Jurkat, Clone E6-1 (cell line): Measurements from ENCODE around the gene HDGFL3.
"Not testable (repeated sequence)": the region's sequence is repeated elsewhere in the genome, so short reads cannot be mapped to it uniquely, and the experiment has no call there.

Experiments
- DNase-seq: peaks from one replicate; pipeline ENCODE4 v3.0.0-alpha.2; 2011; ENCODE audit warnings: low read depth, low spot score
- H3K4me3 ChIP-seq: 2 replicates; pipeline ENCODE4 v1.5.1; 2011; ENCODE audit warnings: mild to moderate bottlenecking, low read length, control low read depth, moderate library complexity

Gene HDGFL3

DNA sequence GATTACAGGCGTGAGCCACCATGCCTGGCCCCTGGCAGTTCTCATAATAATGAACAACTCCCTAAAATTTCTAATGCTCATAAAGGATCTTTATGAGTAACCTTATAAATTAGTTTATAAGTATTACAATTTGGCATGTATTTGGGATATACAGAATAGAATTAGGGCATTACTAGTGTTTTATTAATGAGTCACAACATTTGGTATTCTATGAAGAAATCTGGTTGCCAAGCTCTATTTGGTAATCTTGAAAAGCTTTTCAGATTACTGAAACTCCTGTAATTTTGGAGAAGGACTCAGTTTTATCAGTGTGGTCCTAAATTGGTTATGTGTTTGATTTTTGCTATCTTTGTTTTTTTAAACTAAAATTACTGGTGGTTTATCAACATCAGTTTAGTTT, 54.3 kb downstream of the HDGFL3 start:
- H3K4me3 ChIP-seq, result no peak overlapping the region
- DNase-seq, result no peak

DNA sequence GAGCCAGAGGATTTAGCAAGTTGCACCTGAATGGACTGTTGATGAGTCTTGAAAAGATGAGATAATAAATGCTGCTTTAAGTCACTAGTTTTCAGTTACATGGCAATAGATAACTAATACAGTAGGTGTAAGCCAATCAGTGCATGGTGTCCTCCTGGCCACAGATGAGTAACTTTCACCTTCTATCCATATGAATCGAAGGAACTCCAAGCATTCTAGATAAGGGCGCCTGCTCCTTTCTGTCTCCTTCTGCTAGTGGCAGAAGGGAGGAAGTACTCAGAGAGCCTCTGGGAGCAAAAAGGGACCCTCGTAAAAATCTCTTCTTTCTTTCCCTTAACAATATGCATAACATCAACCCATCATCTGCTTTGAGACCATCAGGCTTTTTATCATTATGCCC, 62.9 kb downstream of the HDGFL3 start:
- no peak overlapping the region for H3K4me3 ChIP-seq
- no peak for DNase-seq

DNA sequence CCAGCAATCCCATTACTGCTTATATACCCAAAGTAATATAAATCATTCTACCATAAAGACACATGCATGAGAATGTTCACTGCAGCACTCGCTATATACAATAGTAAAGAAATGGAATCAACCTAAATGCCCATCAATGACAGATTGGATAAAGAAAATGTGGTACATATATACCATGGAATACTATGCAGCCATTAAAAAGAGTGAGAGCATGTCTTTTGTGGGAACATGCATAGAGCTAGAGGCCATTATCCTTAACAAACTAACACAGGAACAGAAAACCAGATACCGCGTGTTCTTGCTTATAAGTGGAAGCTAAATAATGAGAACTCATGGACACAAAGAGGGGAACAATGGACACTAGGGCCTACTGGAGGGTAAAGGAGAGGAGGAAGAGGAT, 65.5 kb downstream of the HDGFL3 start:
- H3K4me3 ChIP-seq, DNase-seq: not testable (repeated sequence)

DNA sequence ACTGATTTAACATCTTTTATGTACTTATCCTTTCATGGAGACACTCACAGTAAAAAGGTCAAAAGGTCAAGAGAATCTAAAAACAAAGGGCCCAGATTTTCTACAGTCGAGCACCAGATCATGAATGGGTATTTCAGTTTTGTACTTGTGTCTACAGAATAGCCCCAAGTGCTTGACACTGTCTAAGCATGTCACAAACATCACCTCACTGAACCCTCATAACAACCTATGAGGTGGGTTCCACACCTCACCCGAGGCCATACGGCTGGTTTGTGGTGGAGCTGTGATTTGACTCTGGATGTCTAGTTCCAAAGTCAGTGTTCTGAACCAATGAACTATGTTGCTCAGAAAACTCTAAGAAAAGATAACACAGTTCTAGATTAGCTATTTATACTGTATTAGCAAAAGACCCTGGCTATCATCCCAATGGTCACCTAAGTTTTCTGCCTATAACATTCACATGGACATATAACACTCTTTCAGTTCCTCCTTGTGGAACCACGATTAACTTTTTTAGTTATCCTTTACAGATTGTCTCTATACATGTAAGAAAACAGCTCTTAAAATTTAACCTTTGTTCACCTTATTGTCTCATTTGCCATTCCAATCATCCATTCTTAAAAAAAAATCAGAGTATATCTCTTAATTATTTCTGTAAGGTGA, 74.6 kb downstream of the HDGFL3 start:
- DNase-seq, result no peak
- no peak overlapping the region for H3K4me3 ChIP-seq

DNA sequence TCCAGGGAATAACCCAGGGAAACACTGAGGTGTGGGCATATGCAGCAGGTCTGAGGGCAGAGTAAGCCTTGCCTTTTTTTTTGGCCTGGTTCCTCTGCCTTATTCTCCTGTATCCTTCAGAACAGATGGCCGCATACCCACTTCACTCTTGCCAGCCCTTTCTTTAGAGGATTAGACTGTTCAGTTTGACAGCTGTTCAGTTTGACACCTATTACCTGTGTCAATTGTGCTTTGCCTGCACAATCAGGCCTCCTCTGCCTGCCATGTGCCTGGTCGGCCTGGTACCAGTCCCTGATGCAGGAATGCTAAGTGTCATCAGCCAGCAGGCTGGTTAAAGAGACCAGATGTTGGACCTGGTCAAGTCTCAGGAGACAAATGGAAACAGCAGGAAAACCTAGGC, 77.8 kb downstream of the HDGFL3 start:
- no peak for DNase-seq
- H3K4me3 ChIP-seq, result no peak overlapping the region

DNA sequence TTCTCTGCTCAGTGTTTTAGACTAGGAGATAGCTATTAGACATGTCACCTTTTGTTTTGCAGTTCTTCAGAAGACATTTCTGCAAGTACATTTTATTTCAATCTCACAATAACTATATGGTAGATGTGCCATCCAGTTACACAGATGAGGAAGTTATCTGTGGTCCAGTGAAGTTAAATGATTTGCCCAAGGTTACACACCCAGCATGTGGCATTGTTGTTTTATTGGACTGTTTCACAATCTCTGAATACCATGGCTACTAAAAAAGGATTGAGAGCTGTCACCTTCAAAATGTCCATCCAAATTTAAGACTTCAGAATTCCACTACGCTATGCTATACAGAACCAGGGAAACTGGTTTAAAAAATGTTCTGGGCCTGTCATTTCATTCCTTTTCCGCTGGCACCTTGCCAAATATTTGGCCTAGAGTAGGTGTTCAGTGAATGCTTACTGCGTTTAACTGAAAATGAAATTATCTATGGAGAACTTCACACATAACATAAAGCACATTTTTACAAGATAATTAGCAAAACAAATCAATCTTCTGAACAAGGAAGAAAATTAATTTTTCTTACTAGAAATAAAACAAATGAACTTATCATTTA, 80.0 kb downstream of the HDGFL3 start:
- DNase-seq, result no peak
- H3K4me3 ChIP-seq, result no peak overlapping the region

DNA sequence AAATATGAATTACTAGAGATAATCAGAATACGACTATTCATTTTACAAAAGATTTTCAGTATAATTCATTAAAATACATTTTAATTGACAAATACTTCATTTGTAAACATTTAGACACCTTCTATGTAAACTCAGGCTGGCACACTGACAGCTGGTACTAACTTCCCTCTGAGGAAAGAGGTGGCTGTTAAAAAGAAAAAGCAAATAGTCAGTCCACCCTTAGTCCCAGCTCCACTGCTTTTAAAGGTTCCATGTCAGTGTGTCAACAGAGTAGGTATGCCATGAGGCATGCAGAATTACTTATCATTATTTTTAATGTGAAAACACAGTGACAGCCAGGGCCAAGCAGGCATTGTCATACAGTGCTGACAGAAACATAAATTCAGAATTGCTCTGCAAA, 84.1 kb downstream of the HDGFL3 start:
- H3K4me3 ChIP-seq, result no peak overlapping the region
- DNase-seq, result no peak

DNA sequence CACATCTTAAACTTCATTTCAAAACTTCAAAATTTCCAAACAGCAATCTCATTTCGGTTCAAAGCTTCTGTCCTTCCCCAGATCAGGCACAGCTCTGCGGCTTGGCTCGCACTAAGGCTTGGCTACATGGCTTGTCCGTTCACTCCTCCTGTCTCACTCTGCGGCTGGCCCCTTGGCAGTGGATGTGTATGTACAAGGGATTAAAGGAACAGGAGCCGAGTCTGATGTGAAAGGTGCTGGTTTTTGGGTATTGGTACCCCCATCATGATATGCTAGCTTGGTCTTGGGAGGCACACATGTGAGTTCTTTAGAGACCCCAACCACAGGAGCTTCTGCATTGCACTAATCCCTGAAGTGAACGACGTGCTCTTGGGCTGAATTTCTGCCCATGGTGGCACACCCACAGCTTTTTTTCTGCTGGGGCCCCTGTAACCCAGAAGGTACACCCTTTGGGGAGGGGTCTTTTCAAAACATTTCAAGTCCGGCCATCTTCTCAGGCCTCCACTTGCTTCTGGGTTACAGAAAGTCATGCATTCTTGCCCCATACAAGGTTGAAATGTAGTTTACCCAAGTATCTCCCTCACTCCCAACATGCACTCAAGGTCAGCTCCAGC, 87.5 kb downstream of the HDGFL3 start:
- H3K4me3 ChIP-seq, result no peak overlapping the region
- DNase-seq, result no peak

DNA sequence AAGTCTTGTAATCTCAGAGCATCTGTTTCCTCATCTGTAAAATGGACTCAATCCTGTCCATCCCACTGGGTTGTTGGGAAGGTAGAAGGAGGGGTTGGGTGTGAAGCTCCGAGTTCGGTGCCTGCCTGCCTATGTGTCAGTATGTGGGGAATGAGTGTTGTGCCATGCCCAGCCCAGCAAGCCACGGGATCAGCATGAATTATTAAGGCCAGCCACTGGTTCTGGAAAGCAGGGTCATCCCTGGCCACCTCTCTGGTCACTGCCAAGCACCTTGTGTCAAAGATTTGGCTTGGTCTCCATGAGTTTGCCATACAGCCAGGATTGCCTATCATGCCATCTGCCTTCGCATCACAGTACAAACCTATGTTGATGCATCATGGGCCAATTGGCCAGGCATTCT, 88.7 kb downstream of the HDGFL3 start:
- DNase-seq, result no peak

DNA sequence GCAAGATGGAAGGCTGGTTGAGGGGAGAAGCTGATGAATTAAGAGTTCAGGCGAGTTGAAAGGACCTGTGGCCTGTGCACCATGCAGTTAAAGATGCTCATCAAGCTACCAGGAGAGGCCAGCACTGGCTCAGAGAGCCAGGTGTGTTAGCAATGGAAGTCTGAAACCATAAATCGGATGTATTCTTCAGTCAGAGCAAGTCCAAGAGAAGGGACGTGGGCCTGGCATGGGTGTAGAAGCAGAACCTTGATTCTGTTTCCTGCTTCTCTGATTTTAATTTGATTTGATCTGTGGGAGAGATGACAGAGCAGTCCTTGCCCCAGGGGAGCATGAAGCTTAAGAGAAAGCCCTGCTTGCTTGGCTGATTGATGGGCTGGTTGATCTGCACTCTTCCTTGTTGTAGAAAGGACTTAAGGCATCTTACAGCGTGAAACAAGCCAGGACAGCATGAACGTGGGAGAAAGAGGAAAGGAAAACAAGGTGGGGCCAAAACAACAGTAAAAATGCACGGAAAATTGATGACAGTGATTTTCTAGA, 89.3 kb downstream of the HDGFL3 start:
- no peak overlapping the region for H3K4me3 ChIP-seq
- no peak for DNase-seq

More for the DNA sequence above, 88.7 kb downstream of the HDGFL3 start:
- H3K4me3 ChIP-seq, result no peak overlapping the region

DNA sequence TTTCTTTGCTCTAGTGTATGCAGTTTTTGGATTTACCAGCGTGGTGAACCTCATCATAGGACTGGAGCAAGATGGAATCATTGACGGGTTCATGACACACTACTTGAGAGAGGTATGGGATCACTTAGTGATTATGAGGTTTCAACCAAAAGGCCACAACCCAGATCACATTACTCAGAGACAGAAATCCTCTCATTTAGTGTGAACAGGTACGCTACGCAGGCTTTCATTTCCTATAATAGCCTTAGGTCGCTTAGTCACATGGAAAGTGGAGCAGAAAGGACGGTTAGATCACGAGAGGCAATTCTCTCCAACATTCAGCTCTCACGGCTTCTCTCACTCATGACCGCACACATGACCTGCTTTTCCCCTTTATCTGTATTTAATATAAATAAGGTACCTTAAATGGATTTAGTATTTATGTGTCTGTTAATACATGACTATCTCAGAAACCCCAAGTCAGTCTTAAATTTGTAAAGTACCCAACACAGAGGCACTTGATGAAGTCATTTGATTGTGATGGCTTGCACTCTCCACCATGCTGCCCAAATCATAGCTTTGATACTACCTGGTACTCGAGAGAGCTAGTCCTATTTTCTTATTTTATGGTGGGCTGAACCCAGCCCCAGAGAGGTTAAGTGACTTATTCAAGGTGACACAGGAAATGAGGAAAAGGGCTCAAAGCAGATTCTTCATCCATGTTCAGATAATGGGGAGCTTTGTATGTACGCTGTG, 91.6 kb downstream of the HDGFL3 start:
- H3K4me3 ChIP-seq, result no peak overlapping the region
- DNase-seq, result no peak

DNA sequence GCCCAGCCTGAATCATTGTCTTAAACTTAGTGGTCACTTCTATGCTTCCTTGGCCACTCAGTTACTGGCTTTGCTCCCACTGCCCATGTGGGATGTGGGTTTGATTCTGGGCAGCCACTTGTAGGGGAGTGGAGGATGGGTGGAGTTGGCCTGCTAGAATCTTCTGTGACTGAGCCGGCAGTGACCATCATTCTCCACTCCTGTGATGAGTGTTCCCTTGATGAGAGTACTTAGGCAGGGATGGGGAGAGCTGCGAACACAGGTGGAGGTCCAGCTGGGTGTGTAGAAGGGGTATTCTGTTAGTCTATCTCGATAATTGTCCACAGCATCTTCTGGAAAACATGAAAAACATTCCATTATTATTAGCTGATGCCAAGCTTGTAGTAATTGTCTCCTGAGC, 92.2 kb downstream of the HDGFL3 start:
- no peak overlapping the region for H3K4me3 ChIP-seq
- no peak for DNase-seq

DNA sequence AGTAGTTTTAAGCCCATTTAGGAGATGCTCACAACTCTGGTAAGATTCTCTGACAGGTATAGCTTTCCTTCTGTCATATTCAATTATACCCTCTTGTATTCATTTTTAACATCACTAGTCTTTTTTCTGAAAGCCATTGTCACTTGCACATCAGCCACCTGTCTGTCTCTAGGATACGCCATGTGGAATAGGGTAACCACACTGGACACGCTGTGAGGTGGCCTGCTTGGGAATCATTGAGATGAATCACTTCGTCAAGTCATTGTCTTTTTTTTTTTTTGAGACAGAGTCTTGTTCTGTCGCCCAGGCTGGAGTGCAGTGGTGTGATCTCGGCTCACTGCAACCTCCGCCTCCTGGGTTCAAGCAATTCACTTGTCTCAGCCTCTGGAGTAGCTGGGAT, 92.8 kb downstream of the HDGFL3 start:
- no peak for DNase-seq
- no peak overlapping the region for H3K4me3 ChIP-seq

DNA sequence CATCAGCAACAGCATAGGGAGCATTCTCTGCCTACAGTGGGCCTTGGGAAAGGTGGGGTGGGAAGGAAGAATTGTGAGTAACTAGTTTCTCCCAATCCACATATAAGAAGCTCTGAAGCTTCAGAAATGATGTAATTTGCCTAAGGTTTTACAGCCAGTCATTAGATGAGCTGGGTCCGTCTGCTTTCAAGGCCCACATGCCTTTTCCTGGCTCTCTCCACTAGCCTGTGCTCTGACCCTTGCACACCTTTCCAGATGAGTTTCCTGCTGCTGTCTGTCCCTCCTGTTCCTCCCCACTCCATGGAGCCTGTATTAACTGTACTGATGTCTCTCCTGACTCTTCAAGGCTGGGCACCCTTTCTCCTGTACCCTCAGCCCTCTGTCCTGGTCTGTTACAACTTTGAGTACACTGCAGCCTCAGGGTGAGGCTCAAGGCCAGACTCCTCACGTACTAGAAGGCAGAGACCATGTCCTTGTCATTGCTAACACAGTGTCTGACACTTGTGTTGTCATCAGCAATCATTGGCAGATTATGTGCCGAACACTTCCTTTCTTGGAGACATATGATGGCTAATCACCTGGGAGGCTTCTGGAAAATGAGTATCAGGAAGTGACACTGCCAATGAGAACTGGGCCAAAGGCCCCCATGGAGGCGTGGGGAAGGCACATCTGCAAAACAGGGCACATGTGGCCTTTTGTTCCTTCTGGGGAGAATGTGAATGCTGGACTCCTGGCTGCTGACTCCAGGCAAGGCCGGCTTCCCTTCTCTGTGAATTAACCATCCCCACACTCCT, 93.5 kb downstream of the HDGFL3 start:
- no peak overlapping the region for H3K4me3 ChIP-seq
- no peak for DNase-seq

DNA sequence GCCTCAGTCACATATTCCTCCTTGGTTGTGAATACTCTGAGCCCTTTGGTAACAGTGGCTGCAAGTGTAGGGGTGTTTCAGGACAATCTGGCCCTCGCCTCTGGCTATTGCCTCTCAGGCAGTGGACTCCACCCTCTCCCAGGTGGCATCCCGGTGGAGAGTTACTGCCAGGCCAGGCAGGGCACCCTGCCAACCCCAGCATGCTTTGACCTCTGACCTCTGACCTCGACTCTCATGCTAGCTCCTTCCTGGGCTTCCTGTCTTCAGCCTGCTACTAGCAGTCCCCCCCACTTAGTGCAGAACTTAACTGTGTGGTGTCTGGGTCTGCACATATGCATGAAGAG, 94.7 kb downstream of the HDGFL3 start:
- no peak for DNase-seq
- H3K4me3 ChIP-seq, result no peak overlapping the region

DNA sequence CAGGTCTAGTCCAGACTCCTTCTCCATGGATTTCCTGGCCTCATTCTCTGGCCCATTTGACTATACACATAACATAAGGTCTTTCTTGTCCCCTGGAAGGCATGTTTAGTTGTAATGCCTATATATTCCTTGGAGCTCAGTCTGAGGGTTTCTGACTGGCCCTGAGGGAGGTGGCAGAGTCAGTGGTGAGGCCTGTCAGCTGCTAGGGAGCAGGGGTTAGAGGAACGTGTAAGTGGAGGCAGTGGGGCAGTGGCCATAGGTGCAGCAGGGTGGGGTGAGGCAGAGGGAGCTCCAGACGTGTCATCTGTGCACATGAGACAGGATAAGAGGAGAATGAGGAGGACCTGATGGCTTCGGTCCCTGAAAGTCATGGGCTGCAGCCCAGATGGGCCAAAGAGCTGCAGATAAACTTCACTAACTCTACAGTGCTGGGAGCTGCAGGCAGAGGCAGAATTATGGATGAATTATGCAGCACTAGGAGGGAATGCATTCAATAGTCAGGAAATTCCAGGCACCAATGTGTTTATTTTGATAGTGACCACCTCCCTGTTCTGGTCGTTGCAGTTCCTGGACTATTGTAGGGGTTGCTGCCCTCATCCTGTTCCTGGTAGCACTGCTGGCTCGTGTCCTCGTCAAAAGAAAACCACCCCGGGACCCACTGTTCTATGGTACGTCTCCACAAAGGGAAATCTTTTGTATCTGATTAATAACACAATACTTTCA, 95.2 kb downstream of the HDGFL3 start:
- DNase-seq, result no peak
- no peak overlapping the region for H3K4me3 ChIP-seq

DNA sequence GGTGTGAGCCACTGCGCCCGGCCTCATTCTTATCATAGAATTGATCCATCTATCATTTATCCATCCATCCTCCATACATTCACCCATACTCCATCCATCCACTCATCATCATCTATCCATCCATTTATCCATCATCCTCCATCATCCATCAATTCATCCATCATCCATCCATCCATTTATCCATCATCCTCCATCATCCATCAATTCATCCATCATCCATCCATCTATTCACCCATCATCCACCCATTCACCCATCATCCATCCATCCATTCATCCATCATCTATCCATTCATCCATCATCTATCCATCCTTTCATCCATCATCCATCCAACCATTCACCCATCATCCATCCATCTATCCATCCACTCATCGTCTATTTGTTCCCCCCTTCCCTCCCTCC, 96.5 kb downstream of the HDGFL3 start:
- H3K4me3 ChIP-seq, result no peak overlapping the region
- DNase-seq, result no peak

DNA sequence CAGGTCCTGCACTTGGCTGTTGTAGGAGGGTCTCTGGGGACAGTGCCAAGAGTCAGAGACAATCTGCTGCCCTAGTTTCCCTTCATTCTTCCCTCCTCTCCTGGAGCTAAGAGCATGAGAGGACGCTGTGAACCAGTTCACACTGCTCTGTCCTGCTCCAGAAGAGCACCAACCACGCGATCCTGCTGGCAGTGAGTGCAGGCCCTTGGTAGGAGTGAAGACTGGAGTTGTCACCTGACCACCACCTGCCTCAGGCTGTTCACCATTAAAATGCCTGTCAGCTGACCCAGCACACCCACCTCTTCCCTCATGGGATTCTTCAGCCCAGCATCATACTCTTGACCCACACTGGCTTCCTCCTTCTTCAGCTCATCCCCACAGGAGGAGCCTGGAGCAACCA, 97.2 kb downstream of the HDGFL3 start:
- DNase-seq, result no peak
- no peak overlapping the region for H3K4me3 ChIP-seq

DNA sequence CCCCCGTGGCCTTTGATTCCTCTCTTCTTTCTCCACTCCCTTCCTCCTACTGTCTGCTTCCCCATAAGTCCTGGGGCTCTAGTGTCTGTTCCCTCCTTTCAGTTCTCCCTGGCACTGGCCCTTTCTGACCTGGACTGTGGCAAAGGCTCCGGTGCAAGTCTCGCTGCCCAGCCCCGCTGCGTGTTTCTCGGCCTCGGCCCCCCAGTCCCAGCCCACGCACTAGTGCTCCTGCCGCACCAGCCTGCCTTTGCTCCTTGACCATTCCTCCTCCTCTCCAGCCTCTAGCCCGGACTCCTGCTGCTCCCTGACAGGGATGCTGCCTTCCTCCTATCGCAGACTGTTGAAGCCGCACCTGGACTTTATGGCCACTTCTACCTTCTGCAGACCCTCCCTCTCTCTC, 98.1 kb downstream of the HDGFL3 start:
- H3K4me3 ChIP-seq, result no peak overlapping the region
- no peak for DNase-seq
